ENCODE results near the gene HTT. TPM values are rescaled to one million over a fixed set of nuclear protein-coding genes. Genes with fewer than 3 reads are reported as not detected.

HTT gene
- total RNA-seq, 6 experiments from 2014 or later, result 25.5 to 37.8 (median 30.3) TPM

DNA sequence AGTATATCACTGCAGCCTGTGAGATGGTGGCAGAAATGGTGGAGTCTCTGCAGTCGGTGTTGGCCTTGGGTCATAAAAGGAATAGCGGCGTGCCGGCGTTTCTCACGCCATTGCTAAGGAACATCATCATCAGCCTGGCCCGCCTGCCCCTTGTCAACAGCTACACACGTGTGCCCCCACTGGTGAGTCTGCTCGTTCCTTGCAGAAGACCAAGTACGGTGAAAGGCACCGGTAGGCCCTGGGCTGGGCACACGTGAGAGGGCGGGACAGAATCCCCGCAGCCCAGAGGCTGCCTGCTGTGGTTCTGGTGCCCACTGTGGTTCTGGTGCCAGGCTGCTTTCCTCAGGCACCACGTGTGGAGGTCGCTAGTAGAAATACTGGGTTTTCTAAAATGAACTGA is 143.3 kb downstream of the HTT start:
- Histone ChIP-seq H3K27ac (no peak overlapping the region), H3K4me3 (no peak overlapping the region), H3K36me3 (peaks cover 11 to 93% (median 27%) of the 10 kb centered on the region in 4 donors), H3K9me3 (no peaks in the 10 kb centered on the region), H3K4me1 (no peaks in the 10 kb centered on the region), H3K27me3 (no peaks in the 10 kb centered on the region)
- intact Hi-C loops (cut with DNase I), result no loop called here
- DNase-seq (no peak), ATAC-seq (no peak)
- TF ChIP-seq, protein P1, sequence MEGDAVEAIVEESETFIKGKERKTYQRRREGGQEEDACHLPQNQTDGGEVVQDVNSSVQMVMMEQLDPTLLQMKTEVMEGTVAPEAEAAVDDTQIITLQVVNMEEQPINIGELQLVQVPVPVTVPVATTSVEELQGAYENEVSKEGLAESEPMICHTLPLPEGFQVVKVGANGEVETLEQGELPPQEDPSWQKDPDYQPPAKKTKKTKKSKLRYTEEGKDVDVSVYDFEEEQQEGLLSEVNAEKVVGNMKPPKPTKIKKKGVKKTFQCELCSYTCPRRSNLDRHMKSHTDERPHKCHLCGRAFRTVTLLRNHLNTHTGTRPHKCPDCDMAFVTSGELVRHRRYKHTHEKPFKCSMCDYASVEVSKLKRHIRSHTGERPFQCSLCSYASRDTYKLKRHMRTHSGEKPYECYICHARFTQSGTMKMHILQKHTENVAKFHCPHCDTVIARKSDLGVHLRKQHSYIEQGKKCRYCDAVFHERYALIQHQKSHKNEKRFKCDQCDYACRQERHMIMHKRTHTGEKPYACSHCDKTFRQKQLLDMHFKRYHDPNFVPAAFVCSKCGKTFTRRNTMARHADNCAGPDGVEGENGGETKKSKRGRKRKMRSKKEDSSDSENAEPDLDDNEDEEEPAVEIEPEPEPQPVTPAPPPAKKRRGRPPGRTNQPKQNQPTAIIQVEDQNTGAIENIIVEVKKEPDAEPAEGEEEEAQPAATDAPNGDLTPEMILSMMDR (IDR thresholded peaks at IDR 0.05), result no peak
- no peak for TF ChIP-seq POLR2A (IDR thresholded peaks at IDR 0.05)
- WGBS (ENCODE audit: insufficient coverage, low coverage, low lambda C conversion rate, missing lambda C conversion rate), result 82% methylated on average over 6 of the region's 16 CpGs

DNA sequence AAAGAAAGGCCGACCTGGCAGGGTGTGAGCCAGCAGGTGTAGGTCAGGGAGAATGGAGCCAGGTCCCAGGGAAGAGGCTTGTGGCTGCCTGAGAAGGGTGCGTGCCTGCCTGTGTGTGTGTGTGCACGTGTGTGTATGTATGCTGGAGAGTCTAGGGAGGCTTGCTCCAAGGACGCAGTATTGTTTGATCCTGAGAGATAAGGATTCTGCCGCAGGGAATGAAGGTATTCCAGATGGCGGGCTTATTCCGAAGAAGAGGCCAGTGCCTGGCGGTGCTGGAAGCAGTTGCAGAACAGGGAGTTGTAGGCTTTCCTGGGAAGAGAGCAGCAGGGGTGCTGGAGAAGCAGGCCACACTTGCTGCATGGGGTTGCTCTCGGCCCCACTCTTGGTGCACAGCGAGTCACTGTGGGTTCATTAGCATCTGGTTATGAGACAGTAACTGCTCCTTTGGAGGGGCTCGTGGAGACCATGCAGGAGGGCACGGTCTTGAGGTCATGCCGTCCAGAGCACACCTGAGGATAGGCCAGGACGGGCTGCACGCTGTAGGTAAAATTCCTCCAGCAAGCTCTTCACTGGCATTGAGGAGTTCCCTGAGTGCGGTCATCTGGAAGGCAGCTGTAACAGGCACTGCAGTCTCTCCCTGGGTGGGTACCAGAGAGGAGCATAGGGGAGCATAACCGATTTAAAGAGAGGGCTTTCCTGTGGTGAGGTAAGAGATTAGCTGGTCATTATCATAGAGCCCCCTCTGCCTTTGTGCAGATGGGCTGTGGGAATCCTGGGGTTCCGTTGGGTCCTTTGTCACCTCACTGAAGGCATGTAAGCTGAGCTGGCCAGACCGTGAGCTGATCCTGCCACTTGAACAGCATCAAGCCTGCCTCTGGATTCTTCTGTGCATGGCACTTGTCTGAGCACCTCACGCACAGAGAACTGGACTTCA is 144.6 kb downstream of the HTT start:
- WGBS (ENCODE audit: insufficient coverage, low coverage, low lambda C conversion rate, missing lambda C conversion rate), result 95% methylated on average over 10 of the region's 20 CpGs
- intact Hi-C loops (cut with DNase I), result no loop called here
- Histone ChIP-seq H3K27me3 (no peaks in the 10 kb centered on the region), H3K27ac (no peak overlapping the region), H3K9me3 (no peaks in the 10 kb centered on the region), H3K4me3 (no peak overlapping the region), H3K36me3 (peaks cover 11 to 93% (median 30%) of the 10 kb centered on the region in 4 donors), H3K4me1 (no peaks in the 10 kb centered on the region)
- ATAC-seq, result peak in 1 of 4 donors; percentile 7
- DNase-seq, result no peak
- TF ChIP-seq POLR2A (IDR thresholded peaks at IDR 0.05), result no peak
- TF ChIP-seq, protein P1 (IDR thresholded peaks at IDR 0.05), result no peak

DNA sequence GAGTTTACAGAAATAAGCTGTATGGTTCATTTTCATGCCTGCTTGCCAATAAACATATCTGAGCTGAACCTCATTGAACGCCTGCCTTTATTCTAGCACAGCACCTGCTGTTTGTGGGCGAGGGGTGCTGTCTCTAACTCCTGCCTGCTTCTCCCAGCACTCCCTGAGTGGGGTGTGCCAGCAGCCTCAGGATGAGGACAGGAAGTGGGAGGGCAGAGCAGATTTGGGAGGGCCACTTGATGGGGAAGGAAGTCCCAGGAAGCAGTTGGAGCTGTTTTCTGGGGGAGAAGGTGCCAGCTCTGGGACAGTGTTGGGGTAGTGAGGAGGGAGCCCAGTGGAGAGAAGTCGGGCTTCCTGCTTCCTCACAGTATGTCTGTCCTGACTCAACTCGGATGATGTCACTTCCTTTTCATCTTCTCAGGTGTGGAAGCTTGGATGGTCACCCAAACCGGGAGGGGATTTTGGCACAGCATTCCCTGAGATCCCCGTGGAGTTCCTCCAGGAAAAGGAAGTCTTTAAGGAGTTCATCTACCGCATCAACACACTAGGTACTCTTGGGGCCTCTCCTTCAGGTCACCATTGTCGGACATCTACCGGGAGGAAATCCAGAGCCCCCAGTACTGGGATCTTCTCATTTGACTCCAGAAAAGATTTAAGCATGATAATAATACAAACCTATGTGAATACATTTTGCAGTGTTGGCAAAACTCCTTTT is 145.4 kb downstream of the HTT start:
- Histone ChIP-seq H3K36me3 (peaks cover 9 to 94% (median 31%) of the 10 kb centered on the region in 4 donors), H3K27ac (no peak overlapping the region), H3K4me1 (no peaks in the 10 kb centered on the region), H3K27me3 (no peaks in the 10 kb centered on the region), H3K4me3 (no peak overlapping the region), H3K9me3 (no peaks in the 10 kb centered on the region)
- DNase-seq (no peak), ATAC-seq (peak in 1 of 4 donors; percentile 29)
- no peak for TF ChIP-seq POLR2A (IDR thresholded peaks at IDR 0.05)
- TF ChIP-seq, protein P1 (IDR thresholded peaks at IDR 0.05), result no peak
- 100% methylated on average over 3 of the region's 9 CpGs for WGBS (ENCODE audit: insufficient coverage, low coverage, low lambda C conversion rate, missing lambda C conversion rate)
- intact Hi-C loops (cut with DNase I), result no loop called here

DNA sequence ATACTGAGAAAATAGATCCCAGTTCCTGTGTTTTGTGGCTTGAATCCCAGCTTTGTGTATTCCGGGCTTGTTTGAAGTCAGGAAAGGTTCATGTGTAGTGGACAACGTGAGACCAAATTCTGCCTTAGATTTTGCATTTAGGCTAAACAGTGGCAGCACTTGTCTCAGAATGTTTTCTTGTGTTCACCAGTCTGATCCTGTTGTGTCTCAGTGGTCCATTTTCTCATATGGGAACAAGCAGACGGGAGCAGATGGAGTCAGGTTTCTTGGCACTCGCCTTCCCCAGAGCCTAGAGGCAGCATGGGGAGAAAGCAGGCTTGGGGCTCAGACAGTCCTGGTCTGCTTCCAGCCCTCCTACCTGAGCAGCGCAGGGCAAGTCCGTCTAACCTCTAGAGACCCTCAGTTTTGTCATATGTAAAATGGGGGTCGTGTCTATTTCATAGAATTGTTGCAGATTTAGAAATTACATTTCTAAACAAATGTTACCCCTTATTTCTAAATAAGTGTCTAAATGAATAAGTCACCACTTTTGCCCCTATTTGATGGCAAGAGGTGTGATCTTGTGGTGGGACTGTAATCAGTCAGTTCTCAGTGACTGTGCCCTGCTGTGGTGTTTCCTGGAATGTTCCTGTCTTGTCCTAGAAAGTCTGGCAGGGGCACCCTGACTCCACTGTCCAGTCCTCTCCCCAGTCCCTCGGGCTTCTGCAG is 146.1 kb downstream of the HTT start:
- no peaks in the 10 kb centered on the region for H3K27me3 ChIP-seq
- no peak for ATAC-seq
- H3K36me3 ChIP-seq, result peaks cover 6 to 91% (median 30%) of the 10 kb centered on the region in 4 donors
- no peak overlapping the region for H3K4me3 ChIP-seq
- no peak overlapping the region for H3K27ac ChIP-seq
- WGBS (ENCODE audit: insufficient coverage, low coverage, low lambda C conversion rate, missing lambda C conversion rate), result 74% methylated on average over 5 of the region's 8 CpGs
- no peaks in the 10 kb centered on the region for H3K9me3 ChIP-seq
- no peak for TF ChIP-seq POLR2A (IDR thresholded peaks at IDR 0.05)
- TF ChIP-seq, protein P1 (IDR thresholded peaks at IDR 0.05), result no peak
- intact Hi-C loops (cut with DNase I), result no loop called here
- no peaks in the 10 kb centered on the region for H3K4me1 ChIP-seq
- DNase-seq, result no peak
